HEK293T (cell line): Measurements from ENCODE around the gene RMND5B.

Experiments
- ARNT ChIP-seq: fragments of 450-650 bp; IDR thresholded peaks from 2 replicates; pipeline ENCODE4 v1.6.1; 2017; ENCODE audit warnings: mild to moderate bottlenecking
- FOXA1 ChIP-seq: fragments of 450-650 bp; IDR thresholded peaks from 2 replicates; pipeline ENCODE4 v1.6.1; 2016; ENCODE audit warnings: mild to moderate bottlenecking
- FOXK2 ChIP-seq: fragments of 450-650 bp; IDR thresholded peaks from 2 replicates; pipeline ENCODE4 v1.6.1; 2016; ENCODE audit warnings: mild to moderate bottlenecking

- TF ChIP-seq FOXA1 (no peak), ARNT (no peak), FOXK2 (no peak)
Measured at GRCh38 chr5:178176791-178177190, 46.0 kb downstream of the RMND5B start.
